GM19043 (cell line): Measurements from ENCODE around the gene MISP3.

Source experiments
- ATAC-seq: cut with Tn5 transposase; IDR thresholded peaks from one replicate; pipeline ENCODE4 v1.9.1; 2021; ENCODE audit warnings: low read depth; ENCODE audit not compliant: unreplicated experiment

MISP3 gene

DNA sequence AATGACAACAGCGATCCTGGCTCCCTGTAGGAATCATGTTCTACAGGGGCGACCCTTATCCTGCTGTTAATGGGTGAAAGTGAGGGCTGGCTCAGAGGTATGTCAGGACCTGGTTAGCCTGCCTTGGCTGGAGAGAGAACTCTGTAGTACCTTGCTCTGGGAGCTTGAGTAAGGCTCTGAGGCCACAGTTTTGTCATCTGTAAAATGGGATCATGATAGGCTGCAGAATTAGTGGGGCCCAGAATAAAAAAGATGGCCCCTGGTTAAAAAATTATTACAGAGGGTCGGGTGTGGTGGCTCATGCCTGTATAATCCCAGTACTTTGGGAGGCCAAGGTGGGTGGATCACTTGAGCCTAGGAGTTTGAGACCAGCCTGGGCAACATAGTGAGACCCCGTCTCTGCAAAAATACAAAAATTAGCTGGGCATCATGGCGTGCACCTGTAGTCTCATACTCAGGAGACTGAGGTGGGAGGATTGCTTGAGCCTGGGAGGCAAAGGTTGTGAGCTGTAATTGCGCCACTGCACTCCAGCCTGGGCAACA lies 28.5 kb downstream of the MISP3 start:
- ATAC-seq: no peak

DNA sequence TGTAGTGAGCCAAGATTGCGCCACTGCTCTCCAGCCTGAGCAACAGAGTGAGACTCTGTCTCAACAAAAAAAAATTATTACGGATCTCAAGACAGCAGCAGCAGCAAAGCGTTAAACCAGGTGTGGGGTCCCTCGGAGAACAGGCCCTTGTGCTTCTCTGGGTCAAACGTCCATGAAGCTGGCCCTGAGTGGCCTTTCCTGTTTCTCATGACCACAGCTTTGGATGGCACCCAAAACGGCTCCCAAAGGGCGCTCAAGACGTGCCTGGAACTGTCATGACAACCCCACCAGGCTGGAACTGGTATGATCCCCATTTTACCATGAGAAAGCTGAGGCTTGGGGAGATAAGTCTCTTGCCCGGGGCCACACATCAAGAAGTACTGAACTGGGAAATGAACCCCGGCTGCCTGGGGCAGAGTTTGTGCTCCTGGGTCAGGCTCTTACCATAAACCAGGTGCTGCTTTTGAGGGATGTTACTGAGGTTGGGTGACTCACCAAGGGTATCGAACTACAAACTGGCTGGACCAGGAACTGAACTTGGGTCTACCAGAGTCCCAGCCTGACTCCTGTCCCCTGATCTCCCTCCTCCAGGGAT lies 29.6 kb downstream of the MISP3 start:
- no peak for ATAC-seq

DNA sequence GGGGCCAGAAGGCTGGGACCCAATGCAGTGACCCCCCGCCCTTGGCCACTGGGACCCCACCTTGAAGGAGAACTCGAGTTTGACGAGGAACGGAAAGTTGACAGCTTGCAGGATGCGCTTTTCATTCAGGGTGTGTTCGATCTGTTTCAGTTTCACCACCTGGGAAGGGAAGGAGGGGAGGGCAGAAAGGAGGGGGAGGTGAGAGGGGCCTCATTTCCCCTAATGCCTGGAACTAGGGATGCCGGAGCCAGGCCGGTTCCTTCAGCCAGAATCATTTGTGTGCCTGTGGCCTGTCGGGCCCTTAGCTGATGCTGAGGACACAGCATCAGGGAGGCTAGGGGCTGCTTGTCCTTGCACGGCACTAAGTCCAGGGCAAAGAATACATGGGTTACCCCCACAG lies 30.2 kb downstream of the MISP3 start:
- no peak for ATAC-seq

DNA sequence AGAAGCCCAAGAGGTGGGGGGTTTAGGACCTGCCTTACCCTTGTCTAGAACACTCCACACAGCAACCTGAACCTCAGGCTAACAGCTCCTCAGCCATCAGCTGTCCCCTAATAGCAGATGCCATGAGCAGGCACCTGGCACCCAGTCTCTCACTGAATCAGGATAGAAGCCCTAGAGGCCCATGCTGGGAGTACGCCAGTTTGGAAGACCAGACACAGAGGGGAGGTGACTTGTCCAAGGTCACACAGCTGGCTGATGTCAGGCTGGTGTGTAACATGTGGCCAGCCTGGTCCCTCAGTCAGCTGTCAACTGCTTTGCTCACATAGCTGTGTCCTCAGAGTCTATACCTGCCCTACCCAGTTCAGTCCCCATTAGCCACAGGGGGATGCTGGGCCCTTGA lies 30.7 kb downstream of the MISP3 start:
- ATAC-seq: no peak

DNA sequence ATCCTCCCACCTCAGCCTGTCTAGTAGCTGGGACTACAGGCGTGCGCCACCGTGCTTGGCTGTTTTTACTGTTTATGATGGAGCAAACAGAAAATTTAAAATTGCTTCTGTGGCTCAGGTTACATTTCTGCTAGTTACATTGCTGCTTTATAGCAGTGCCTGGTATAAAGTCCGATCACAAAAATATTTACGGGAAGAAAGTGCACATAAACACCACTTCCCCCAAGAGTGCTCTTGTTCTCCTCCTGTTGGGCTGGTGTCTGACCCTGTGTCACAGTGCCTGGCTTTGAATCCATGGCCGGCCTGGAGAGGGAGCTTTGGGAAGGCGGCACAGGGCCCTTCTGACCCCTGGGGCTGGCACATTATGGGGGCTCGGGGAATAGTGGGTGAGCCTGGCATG lies 33.1 kb downstream of the MISP3 start:
- ATAC-seq: no peak

DNA sequence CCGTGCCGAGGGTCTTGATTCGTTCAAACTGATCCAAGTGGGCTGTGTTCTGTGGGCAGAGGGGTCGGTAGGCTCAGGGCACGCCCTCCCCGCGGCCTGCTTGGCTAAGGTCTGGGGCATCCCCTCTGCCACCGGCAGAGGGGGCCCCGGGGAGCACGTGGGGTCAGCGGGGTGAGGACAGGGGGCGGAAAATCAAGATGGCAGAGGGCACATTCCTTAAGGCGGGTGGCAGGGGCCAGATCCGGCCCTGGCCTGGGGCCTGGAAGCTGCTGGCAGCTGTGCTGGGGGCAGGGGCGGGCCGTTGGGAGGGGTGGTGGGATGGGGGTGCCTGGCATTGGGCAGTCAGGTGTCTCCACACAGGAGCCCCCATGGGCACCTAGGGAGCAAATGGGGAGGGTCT lies 34.3 kb downstream of the MISP3 start:
- no peak for ATAC-seq

DNA sequence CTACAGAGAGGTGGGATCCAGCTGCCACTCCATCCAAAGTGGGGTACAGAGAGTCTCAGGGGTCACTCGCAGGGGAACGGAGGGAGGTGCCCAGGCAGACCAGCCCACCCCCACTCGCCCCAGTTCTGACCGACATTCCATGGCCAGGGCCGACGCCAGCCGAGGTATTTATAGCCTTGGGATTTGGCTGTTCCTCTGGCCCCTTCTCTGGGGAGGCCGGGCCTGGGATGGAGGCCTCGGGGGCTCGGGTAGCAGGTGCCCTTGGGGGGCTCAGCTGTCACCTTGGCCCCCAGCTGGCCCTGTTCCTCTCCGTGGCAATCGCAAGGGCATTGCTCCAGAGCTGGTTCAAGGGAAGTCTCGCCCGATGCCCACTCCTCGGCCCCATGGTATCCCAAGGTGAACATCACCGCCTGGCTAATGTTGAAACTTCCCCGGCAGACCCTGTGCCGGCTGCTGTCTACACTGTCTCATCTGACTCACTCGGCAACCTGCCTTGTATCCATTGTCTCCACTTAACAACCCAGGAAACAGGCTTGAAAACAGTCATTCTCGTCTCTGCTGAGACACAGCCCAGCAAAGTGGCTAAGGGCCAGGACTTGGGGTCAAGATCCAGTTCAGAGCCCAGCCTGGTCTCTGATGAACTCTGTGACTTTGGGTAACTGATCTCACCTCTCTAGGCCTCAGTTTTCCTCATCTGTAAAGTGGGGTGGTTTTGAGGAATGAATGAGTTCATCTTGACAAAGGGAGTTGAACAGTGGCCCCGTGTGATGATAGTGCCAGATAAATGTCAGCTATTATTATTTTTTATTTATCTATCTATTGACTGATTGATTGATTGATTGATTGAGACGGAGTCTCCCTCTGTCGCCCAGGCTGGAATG lies 35.2 kb downstream of the MISP3 start:
- no peak for ATAC-seq

DNA sequence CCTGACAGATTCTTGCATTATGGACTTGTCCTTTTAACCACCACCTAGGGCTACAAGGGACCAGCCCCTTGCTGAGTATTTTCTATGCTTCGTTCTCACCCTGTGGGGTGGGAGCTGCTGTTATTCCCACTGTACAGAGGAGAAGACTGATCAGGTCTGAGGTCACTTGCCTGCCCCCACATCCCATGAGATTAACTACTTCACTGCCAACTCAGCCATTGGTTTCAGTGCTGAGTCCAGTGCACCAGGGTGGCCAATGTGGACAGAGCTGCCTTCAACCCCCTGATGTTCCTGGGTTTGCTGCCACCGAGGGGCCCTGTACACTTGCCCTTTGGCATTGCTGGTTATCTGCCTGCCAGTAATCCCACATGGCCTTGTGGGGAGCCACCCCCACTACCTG lies 38.1 kb downstream of the MISP3 start:
- no peak for ATAC-seq

DNA sequence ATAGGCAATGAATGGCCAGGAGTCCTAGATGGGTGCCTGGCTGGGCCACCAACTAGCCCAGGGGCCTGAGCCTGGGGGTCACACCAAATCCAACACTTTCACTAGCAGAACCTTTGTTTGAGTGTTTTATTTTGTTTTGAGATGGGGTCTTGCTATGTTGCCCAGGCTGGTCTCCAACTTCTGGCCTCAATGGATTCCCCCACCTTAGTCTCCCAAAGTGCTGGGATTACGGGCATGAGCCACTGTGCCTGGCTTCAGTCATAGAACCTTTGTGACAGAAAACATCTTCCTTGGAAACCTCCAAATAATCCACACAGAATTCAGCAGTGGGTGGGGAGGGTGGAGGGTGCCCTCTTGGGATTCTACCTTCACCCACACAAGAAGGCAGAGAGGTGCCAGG lies 38.9 kb downstream of the MISP3 start:
- ATAC-seq: no peak

DNA sequence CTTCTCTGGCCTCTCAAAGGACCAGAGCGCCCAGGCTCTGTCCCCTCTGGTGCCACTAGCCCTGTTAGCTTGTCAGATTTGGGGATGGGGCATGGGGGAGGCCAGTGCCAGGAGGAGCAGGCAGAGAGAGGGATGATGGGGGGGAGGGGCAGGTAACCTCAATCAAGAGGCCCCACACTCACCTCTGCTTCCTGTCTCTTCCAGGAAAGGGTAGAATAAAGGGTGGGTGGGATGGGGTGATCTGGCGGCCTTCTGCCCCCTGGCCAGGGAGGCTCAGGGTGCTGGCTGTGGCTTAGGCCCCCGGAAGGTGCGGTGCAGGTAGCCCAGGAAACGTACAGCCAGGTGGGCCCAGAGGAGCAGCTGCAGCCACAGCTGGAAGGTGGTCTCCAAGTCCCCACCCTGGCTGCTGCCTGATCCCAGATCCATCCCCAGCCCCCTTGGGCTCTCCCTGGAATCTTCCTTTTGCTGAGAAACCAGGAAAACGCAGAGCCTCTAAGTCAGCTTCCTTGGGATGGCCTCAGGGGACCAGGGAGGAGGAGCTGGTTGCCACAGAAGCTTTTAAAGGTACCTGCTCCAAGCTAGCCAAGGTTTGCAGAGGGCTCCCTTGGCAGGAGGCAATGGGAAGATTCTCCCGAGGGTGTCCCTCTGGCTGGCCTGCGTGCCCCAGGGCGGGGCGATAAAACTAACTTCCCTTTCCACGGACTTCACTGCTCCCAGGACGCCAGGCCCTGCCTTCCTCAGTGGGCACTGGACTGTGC lies 39.6 kb downstream of the MISP3 start:
- ATAC-seq: no peak

DNA sequence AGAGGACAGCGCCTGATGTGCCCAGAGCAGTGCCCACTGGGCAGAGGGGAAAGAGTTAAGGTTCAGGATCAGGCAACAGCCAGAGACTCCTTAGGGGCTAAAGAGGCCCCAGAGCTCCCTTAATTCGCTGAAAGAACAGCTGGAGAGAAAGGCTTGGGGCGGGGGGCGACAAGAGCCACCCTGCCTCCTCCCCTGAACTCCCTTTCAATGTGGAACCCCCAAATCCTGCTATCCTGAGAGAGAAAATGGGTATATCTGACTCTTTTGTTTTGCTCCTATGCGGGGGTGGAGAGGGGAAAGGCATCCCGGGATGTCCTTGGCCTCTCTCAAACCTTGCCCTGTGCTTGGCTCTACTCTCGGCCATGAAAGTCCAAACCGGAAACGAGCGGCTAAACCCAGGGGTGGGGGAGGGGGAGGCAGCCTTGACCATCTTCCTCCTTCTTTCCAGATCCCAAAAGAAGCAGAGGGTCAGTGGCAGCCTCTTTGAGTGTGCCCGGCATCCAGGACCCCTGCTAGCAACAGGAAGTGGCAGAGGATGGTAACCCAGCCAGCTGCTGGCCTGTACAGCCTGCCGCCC lies 40.3 kb downstream of the MISP3 start:
- no peak for ATAC-seq

DNA sequence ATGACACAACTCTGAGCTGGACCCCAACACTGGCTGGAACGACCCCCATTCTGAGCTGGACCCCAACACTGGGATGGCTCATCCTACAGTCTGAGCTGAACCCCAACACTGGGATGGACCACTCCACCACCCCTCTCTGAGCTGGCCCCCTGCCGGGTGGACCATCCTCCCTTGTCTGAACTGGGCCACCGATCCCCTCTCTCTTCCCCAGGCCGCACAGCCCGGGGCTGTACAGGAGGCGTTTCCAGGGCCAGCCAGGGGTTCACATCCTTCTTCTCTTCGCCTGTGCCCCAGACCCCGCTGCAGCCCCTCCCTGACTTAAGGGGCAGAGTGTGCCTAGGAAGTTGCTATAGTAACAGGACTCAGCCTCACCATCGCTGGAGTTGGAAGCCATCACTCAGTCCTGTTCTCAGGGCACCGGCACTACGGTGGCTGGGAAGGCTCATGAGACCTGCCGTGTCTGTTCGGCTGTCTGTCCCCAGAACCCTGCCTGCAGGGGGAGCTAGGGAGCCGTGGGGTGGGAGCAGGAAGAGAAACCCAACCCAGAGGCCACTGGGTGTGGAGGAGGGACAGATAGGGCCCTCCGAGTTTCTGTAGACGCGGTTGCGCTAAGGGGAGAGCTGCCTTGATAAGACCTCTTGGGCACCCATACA lies 41.3 kb downstream of the MISP3 start:
- no peak for ATAC-seq

DNA sequence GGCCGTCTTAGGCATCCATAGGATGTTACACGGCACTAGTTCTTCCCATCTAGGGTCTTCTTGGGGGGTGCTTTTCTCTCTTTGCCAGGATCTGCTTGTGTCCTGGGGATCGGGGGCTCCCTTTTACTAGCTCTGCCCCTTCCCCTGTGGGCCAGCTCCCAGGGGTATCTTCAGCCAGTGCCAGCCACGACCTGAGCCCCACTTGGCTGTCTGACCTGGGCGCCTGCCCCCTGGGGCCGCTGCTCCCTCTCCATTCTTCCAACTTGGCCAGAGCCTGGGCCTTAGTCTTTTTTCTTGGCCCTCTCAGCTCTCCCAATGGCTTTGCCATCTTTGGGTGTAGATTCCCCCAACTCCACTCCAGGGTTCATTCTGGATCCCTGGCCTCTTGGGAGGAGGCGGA lies 41.9 kb downstream of the MISP3 start:
- no peak for ATAC-seq

DNA sequence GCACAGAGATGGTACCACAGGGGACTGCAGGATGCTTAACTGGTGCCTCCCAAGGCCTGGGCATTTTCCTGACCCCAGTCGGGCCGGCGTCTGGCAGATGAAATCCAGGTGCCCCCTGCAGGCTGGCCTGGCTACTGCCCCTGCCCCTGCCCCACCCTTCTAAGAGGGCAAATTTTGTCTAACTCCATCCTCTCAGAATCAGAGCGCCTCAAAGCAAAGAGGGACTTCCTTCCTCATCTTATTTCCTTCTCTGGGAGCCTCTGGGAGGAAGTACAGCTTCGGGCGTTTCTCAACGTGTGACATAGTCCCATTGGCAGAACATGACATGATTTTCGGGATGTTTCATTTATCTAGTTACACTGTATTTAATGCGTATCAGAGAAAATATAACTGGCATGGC lies 42.3 kb downstream of the MISP3 start:
- ATAC-seq: no peak

DNA sequence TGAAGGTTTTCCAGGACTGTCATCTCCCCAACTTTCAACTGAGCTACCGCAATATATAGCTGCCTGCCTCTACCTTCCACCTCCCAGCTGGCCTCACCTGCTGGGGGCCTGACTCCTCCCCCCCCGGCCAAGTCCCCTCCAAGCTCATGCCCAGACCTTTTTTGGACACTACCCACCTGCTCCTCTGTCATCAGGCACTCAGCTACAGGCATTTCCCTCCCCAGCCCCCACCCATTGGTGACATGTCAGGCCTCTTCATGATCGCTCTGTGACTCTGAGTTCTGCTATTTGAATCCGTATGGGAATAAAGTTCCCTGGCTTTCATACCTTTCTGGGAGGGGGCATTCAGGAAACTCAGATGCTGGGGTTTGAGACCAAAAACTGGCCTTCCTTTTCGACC lies 43.2 kb downstream of the MISP3 start:
- no peak for ATAC-seq

DNA sequence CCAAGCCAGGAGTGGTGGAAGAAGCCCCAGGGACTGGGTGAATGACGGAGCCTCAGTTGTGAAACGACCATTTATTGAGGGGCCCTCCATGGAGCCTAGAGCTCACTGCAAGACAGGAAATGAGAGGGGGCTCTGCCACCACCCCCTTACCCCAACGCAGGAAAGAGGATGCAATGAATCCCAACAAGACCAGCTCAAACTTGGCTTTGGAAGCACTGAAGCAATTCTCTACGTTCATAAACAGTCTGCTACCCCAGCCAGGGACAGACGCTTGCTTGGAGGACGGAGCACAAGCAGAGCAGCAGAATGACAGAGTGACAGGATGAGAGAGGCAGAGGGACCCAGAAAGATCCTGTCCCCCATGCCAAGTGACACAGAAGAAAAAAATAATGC lies 43.9 kb downstream of the MISP3 start:
- ATAC-seq: no peak

DNA sequence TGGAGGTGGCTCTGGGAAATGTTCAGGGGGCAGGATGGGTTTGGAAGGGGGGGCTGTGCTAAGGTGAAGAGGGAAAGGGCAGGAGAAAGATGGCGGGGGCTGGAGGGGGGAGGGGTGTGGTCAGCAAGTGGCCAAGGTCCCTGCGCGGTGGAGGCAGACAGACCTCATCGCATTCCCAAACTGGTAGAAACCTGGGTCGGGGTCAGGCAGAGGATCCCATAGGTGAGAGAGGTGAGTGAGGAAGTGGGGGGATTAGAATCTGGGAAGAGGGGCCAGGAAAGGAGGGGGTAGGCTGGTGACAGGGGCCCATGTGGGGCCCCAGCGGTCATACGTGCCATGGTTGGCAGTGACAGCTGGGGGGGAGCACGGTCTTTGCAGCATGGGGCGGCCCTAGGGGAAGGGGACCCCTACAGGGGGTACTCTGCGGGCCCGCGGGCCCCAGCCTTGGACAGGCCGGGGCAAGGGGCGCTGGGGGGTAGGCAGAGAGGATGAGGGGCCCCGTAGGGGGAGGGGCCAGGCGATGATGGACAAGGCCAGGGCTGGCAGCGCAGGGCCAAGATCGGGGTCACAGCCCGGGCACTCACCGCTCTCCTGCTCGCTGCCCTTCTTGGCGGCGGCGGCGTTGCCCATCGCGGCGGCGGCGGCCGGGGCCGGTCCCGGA lies 44.5 kb downstream of the MISP3 start:
- peak; percentile 5 for ATAC-seq

DNA sequence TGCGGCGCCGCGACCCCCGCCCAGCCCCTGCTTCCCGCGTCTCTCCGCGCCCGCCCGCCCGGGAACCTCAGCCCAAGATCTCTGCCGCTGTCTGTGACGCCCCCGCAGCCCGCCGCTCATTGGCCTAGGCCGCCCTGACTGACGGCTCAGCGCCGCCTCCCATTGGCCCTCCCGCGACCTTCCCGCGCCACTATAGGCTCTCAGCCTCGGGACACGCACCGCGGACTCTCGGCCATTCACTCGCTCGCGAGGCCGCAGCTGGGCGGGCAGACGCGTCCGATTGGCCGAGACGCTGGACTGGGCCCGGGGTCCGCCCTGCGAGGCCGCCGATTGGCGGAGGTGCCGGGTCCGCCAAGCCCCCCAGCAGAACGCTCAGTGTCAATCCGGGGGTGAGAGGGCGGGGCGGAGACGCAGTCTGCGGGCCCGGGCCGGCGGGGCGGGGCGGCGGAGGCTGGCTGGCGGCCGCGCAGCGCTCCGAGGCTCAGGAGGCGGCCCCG lies 45.1 kb downstream of the MISP3 start, which contains the start of gene PRKACA:
PRKACA (minus strand) TSS at position 95 of the 497 bp plus-strand sequence. CDS start 215 bp downstream, outside the sequence.
- ATAC-seq: peak; percentile 85

DNA sequence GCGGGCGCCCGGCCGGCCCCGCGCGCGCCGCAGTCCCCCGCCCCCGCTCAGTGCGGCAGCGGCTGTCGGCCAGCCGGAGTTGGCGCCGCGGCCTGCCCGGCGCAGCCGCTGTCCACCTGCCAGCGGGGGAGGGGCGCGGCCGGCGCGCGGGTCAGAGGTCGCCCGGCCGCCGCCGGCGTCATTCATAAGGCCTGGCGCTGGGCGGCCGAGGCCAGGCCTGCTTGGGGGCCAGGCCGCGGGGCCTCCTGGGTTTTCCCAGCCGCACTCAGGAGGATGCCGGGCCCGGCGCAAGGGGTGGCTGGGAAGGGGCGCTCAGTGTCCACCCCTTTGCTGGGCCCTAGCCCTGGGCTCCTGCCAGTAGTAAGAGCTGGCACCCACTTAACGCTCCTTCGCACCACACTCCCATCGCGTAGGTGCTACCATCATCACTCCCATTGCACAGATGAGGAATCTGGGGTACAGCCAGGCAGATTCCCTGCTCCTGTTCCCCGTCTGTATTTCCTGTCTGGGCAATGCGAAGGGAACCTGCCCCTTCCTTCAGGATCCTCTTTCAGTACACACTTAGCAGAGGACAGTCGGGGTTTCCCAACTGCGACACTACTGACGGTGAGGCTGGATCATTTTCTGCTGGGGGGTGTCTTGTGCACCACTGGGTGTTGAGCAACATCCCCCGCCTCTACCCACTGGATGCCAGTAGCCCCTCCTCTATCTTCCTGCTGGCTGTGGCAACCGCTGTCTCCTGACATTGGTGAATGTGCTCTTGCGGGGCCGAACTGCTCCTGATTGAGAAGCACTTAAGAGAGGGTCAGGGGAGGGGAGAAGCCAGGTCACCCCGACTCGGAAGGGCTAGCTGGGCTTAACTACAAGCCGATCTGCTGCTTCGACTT lies 45.8 kb downstream of the MISP3 start:
- ATAC-seq: peak; percentile 22
